ENCODE data around the gene PIP4K2A.

The PIP4K2A gene

GRCh38 chr10:22637491-22637890 lies 76.9 kb downstream of the PIP4K2A start:
- Histone ChIP-seq H4K20me1 (ENCODE audit: low read depth, low read length) (peaks cover 5% of the 10 kb centered on the region; the same call in 1 of the 2 replicates), H3K9ac (ENCODE audit: low read length) (no peak overlapping the region), H3K27ac (ENCODE audit: low read depth, low read length) (no peak overlapping the region), H3K79me2 (ENCODE audit: insufficient read depth, low read length) (peaks cover 19% of the 10 kb centered on the region), H3K4me2 (ENCODE audit: low read depth, low read length, poor library complexity, severe bottlenecking) (no peak overlapping the region), H3K27me3 (ENCODE audit: low read length) (no peaks in the 10 kb centered on the region), H3K9me3 (ENCODE audit: insufficient read depth, low read length) (no peaks in the 10 kb centered on the region), H3K4me3 (ENCODE audit: insufficient read depth, low read length, poor library complexity, severe bottlenecking) (no peak overlapping the region), H3F3A (ENCODE audit: insufficient read depth) (no peaks in the 10 kb centered on the region), H3K9me2 (replicated peaks; ENCODE audit: insufficient read depth, low read length) (no peaks in the 10 kb centered on the region), H3K36me3 (ENCODE audit: low read length) (no peaks in the 10 kb centered on the region), H2AFZ (ENCODE audit: low read depth, low read length, severe bottlenecking) (no peak overlapping the region)
- no peak for TF ChIP-seq EZH2phosphoT487 (conservative IDR thresholded peaks at IDR 0.05; ENCODE audit: low read length)
- TF ChIP-seq CTCF (IDR thresholded peaks at IDR 0.05; ENCODE audit: insufficient read depth, low read length, poor library complexity, severe bottlenecking): no peak

DNA sequence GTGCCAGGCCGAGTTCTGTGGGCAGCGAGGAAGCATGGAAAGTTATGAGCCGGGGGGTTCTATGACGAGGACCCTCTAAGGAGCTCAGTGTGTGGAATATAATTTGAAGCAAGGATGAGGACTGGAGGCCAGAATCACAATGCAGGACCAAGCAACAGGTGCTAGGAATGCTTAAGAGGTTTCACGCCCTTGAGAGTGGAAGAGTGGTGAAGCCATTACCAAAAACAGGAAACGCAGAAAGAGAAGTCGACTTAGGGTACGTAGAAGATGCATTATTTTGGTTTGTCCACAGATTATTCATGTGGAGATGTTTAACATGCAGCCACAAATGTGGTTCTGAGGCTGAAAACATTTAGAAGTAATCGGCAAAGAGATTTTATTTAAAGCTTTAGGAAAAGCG lies 78.7 kb downstream of the PIP4K2A start:
- no peaks in the 10 kb centered on the region for H3F3A ChIP-seq (ENCODE audit: insufficient read depth)
- H3K9me3 ChIP-seq (ENCODE audit: insufficient read depth, low read length): no peaks in the 10 kb centered on the region
- no peak overlapping the region for H3K4me3 ChIP-seq (ENCODE audit: insufficient read depth, low read length, poor library complexity, severe bottlenecking)
- H3K36me3 ChIP-seq (ENCODE audit: low read length): no peaks in the 10 kb centered on the region
- no peak overlapping the region for H3K9ac ChIP-seq (ENCODE audit: low read length)
- no peaks in the 10 kb centered on the region for H3K27me3 ChIP-seq (ENCODE audit: low read length)
- H3K27ac ChIP-seq (ENCODE audit: low read depth, low read length): no peak overlapping the region
- no peaks in the 10 kb centered on the region for H3K9me2 ChIP-seq (replicated peaks; ENCODE audit: insufficient read depth, low read length)
- peaks cover 11% of the 10 kb centered on the region; the same call in 1 of the 2 replicates for H4K20me1 ChIP-seq (ENCODE audit: low read depth, low read length)
- TF ChIP-seq CTCF (IDR thresholded peaks at IDR 0.05; ENCODE audit: insufficient read depth, low read length, poor library complexity, severe bottlenecking) (no peak), EZH2phosphoT487 (conservative IDR thresholded peaks at IDR 0.05; ENCODE audit: low read length) (no peak)
- peaks cover 24% of the 10 kb centered on the region for H3K79me2 ChIP-seq (ENCODE audit: insufficient read depth, low read length)
- H3K4me2 ChIP-seq (ENCODE audit: low read depth, low read length, poor library complexity, severe bottlenecking): no peak overlapping the region
- H2AFZ ChIP-seq (ENCODE audit: low read depth, low read length, severe bottlenecking): no peak overlapping the region

DNA sequence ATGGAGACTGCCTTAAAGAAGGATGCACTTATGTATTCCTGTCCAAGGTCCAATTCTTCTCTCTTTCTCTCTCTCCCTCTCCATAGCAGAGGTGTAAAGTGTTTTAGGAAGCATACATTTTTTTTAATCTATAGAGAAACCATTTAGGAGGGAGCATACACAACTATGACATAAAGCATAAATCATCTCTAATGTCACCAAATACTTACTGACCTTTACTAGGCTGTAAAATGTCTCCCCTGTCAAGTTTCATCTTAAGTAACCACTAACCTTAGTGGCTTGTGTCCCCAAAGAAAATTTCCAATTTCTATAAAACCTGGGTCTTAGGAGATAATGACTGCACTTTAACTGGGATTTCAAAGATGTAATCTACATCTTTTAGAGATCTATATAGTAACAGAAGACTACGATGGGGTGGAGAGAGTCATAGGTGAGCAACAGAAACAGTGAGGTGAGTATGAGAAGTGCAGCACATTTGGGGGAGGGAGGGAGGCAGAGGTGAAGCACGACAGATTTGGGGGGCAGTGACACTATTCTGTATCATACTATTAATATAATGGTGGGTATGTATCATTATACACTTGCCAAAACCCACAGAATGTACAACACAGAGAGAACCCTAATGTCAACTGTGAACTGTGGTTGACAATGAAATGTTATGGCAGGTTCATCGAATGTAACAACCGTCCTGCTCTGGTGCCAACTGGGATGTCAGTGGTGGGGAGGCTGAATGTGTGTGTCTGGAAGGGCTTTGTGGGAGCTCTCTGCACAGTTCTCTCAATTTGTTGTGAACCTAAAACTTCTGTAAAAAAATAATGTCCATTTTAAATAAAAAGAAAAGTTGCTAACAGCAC lies 79.5 kb downstream of the PIP4K2A start:
- H4K20me1 ChIP-seq (ENCODE audit: low read depth, low read length): peaks cover 11% of the 10 kb centered on the region; the same call in 1 of the 2 replicates

More for the DNA sequence above, 79.5 kb downstream of the PIP4K2A start:
- TF ChIP-seq EZH2phosphoT487 (conservative IDR thresholded peaks at IDR 0.05; ENCODE audit: low read length) (no peak), CTCF (IDR thresholded peaks at IDR 0.05; ENCODE audit: insufficient read depth, low read length, poor library complexity, severe bottlenecking) (no peak)
- H3F3A ChIP-seq (ENCODE audit: insufficient read depth): no peaks in the 10 kb centered on the region
- H3K79me2 ChIP-seq (ENCODE audit: insufficient read depth, low read length): peaks cover 25% of the 10 kb centered on the region
- H3K27me3 ChIP-seq (ENCODE audit: low read length): no peaks in the 10 kb centered on the region
- H3K9ac ChIP-seq (ENCODE audit: low read length): no peak overlapping the region
- no peaks in the 10 kb centered on the region for H3K36me3 ChIP-seq (ENCODE audit: low read length)
- no peak overlapping the region for H3K27ac ChIP-seq (ENCODE audit: low read depth, low read length)
- H3K9me2 ChIP-seq (replicated peaks; ENCODE audit: insufficient read depth, low read length): no peaks in the 10 kb centered on the region
- no peak overlapping the region for H3K4me2 ChIP-seq (ENCODE audit: low read depth, low read length, poor library complexity, severe bottlenecking)
- H3K4me3 ChIP-seq (ENCODE audit: insufficient read depth, low read length, poor library complexity, severe bottlenecking): no peak overlapping the region
- H2AFZ ChIP-seq (ENCODE audit: low read depth, low read length, severe bottlenecking): no peak overlapping the region
- no peaks in the 10 kb centered on the region for H3K9me3 ChIP-seq (ENCODE audit: insufficient read depth, low read length)
